Measurements from ENCODE around the gene KCTD16. TPM values are rescaled to one million over a fixed set of nuclear protein-coding genes. Genes with fewer than 3 reads are reported as not detected.

KCTD16 gene
- total RNA-seq, 2 experiments from 2014 or later = 0.19 to 0.32 TPM

GRCh38 chr5:144333336-144333920 is 162.8 kb downstream of the KCTD16 start:
- no peak overlapping the region for H3K27ac ChIP-seq (ENCODE audit: low read depth, low read length, poor library complexity, severe bottlenecking)
- no peak overlapping the region for H2AFZ ChIP-seq (ENCODE audit: low read length)
- H3K9me2 ChIP-seq (ENCODE audit: insufficient read depth, low read length) = no peaks in the 10 kb centered on the region
- H3K4me3 ChIP-seq (ENCODE audit: low read depth, low read length, poor library complexity, severe bottlenecking) = no peak overlapping the region
- H4K20me1 ChIP-seq (ENCODE audit: insufficient read depth, low read length) = no peaks in the 10 kb centered on the region
- BruUV-seq (replicated peaks) = no TSS peak
- no peaks in the 10 kb centered on the region for H3K36me3 ChIP-seq (ENCODE audit: insufficient read depth, low read length)
- no peak for TF ChIP-seq EZH2phosphoT487 (IDR thresholded peaks at IDR 0.05; ENCODE audit: borderline replicate concordance, low read depth, low read length)
- no peak for TF ChIP-seq CTCF (conservative IDR thresholded peaks at IDR 0.05; ENCODE audit: low read length)
- ChIA-PET POLR2A (interaction anchor here (1.1 kb wide), 1 partner anchor 15 kb away, joined by 5 read pairs; no protein-coding TSS in a partner anchor), CTCF (ENCODE audit: unreplicated experiment) (no interaction called here)
- no peak overlapping the region for H3K4me2 ChIP-seq (ENCODE audit: low read length)
- H3K79me2 ChIP-seq (ENCODE audit: insufficient read depth, low read depth, low read length) = no peaks in the 10 kb centered on the region
- no peaks in the 10 kb centered on the region for H3K4me1 ChIP-seq (ENCODE audit: insufficient read depth, low read length, poor library complexity, severe bottlenecking)
- no peak for DNase-seq (ENCODE audit: low spot score)
- no peaks in the 10 kb centered on the region for H3K9me3 ChIP-seq (ENCODE audit: low read length)
- intact Hi-C loops (cut with micrococcal nuclease; ENCODE audit: unreplicated experiment) = no loop called here

GRCh38 chr5:144335561-144335960 is 164.9 kb downstream of the KCTD16 start:
- ChIA-PET CTCF (ENCODE audit: unreplicated experiment) (no interaction called here), POLR2A (interaction anchor here (0.6 kb wide), 1 partner anchor 71 kb away, joined by 3 read pairs; no protein-coding TSS in a partner anchor)
- Histone ChIP-seq H3K4me2 (ENCODE audit: low read length) (no peak overlapping the region), H3K9me3 (ENCODE audit: low read length) (no peaks in the 10 kb centered on the region), H3K27ac (ENCODE audit: low read depth, low read length, poor library complexity, severe bottlenecking) (no peak overlapping the region), H3K4me1 (ENCODE audit: insufficient read depth, low read length, poor library complexity, severe bottlenecking) (no peaks in the 10 kb centered on the region), H3K9me2 (ENCODE audit: insufficient read depth, low read length) (no peaks in the 10 kb centered on the region), H4K20me1 (ENCODE audit: insufficient read depth, low read length) (no peaks in the 10 kb centered on the region), H3K79me2 (ENCODE audit: insufficient read depth, low read depth, low read length) (no peaks in the 10 kb centered on the region), H3K36me3 (ENCODE audit: insufficient read depth, low read length) (no peaks in the 10 kb centered on the region), H3K4me3 (ENCODE audit: low read depth, low read length, poor library complexity, severe bottlenecking) (no peak overlapping the region), H2AFZ (ENCODE audit: low read length) (no peak overlapping the region)
- intact Hi-C loops (cut with micrococcal nuclease; ENCODE audit: unreplicated experiment) = no loop called here
- no TSS peak for BruUV-seq (replicated peaks)
- TF ChIP-seq EZH2phosphoT487 (IDR thresholded peaks at IDR 0.05; ENCODE audit: borderline replicate concordance, low read depth, low read length) (no peak), CTCF (conservative IDR thresholded peaks at IDR 0.05; ENCODE audit: low read length) (no peak)
- DNase-seq (ENCODE audit: low spot score) = no peak

- Histone ChIP-seq H2AFZ (ENCODE audit: low read length) (no peak overlapping the region), H3K9me2 (ENCODE audit: insufficient read depth, low read length) (no peaks in the 10 kb centered on the region), H3K9me3 (ENCODE audit: low read length) (no peaks in the 10 kb centered on the region), H3K4me1 (ENCODE audit: insufficient read depth, low read length, poor library complexity, severe bottlenecking) (no peaks in the 10 kb centered on the region), H3K79me2 (ENCODE audit: insufficient read depth, low read depth, low read length) (no peaks in the 10 kb centered on the region), H3K4me2 (ENCODE audit: low read length) (no peak overlapping the region), H3K36me3 (ENCODE audit: insufficient read depth, low read length) (no peaks in the 10 kb centered on the region), H3K27ac (ENCODE audit: low read depth, low read length, poor library complexity, severe bottlenecking) (no peak overlapping the region), H3K4me3 (ENCODE audit: low read depth, low read length, poor library complexity, severe bottlenecking) (no peak overlapping the region), H4K20me1 (ENCODE audit: insufficient read depth, low read length) (no peaks in the 10 kb centered on the region)
- no peak for DNase-seq (ENCODE audit: low spot score)
- no TSS peak for BruUV-seq (replicated peaks)
- CTCF ChIA-PET (ENCODE audit: unreplicated experiment) = no interaction called here
- intact Hi-C loops (cut with micrococcal nuclease; ENCODE audit: unreplicated experiment) = no loop called here
- TF ChIP-seq EZH2phosphoT487 (IDR thresholded peaks at IDR 0.05; ENCODE audit: borderline replicate concordance, low read depth, low read length) (no peak), CTCF (conservative IDR thresholded peaks at IDR 0.05; ENCODE audit: low read length) (no peak)
- POLR2A ChIA-PET = no interaction called here
Measured at GRCh38 chr5:144336191-144336961, 165.7 kb downstream of the KCTD16 start.

Data from OCI-LY7 (cell line).